ENCODE data around the gene AP3S2.

Gene AP3S2

DNA sequence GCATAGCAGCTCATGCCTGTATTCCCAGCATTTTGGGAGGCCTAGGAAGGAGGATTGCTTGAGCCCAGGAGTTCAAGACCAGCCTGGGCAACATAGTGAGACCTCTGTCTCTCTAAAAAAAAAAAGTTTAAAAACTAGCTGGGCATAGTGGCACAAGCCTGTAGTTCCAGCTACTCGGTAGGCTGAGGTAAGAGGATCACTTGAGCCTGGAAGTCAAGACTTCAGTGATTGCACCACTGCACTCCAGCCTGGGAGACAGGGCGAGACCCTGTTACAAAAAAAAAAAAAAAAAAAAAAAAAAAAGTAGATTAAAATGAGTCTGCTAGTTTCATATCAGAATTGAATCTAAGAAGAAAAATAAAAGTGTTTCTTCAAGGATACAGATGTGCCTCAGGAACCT, 46.7 kb downstream of the AP3S2 start:
- POLR2A ChIA-PET (ENCODE audit: low non-redundant PET): no interaction called here
- TF ChIP-seq, protein P1, sequence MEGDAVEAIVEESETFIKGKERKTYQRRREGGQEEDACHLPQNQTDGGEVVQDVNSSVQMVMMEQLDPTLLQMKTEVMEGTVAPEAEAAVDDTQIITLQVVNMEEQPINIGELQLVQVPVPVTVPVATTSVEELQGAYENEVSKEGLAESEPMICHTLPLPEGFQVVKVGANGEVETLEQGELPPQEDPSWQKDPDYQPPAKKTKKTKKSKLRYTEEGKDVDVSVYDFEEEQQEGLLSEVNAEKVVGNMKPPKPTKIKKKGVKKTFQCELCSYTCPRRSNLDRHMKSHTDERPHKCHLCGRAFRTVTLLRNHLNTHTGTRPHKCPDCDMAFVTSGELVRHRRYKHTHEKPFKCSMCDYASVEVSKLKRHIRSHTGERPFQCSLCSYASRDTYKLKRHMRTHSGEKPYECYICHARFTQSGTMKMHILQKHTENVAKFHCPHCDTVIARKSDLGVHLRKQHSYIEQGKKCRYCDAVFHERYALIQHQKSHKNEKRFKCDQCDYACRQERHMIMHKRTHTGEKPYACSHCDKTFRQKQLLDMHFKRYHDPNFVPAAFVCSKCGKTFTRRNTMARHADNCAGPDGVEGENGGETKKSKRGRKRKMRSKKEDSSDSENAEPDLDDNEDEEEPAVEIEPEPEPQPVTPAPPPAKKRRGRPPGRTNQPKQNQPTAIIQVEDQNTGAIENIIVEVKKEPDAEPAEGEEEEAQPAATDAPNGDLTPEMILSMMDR (conservative IDR thresholded peaks at IDR 0.05; ENCODE audit: low read depth): no peak
- CTCF ChIA-PET: interaction anchor here (1.3 kb wide), 1 partner anchor 28 kb away, joined by 5 read pairs; no protein-coding TSS in a partner anchor

DNA sequence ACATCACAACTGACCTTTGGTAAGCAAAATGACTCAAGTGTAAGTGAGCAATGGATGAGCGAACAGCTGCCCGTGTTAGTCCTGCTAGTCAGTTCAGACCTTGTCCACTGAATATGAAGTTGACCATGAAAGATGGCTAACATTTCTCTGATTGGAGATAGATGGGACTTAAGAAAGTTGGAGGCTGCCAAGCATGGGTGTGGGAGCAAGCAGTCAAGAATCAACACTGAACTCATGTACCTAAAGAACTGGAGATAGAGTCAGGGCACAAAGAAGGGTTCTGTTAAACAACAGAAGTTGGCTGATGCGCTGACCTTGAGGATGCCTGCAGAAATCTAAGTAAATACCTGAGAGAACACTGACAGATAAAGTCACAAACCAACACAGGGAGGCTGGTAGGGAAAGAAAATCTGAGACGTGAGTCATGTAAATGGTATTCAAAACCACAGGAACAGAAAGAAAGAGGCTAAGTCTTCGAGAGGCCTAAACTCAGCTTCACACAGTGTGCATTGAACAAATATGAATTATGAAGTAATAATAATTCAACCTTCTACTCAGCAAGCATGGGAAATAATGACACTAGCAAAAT, 48.4 kb downstream of the AP3S2 start:
- H3K27ac ChIP-seq: peak overlapping the region; percentile 78
- CTCF ChIA-PET: interaction anchor here (0.6 to 1.1 kb wide), 3 partner anchors 84 to 621 kb away, joined by 3 to 7 read pairs (median 4); no protein-coding TSS in a partner anchor
- TF ChIP-seq, protein P1 (conservative IDR thresholded peaks at IDR 0.05; ENCODE audit: low read depth): no peak
- POLR2A ChIA-PET (ENCODE audit: low non-redundant PET): no interaction called here
- DNase-seq (ENCODE audit: low spot score): peak; percentile 86

More for the DNA sequence above, 46.7 kb downstream of the AP3S2 start:
- H3K27ac ChIP-seq: peak overlapping the region; percentile 77; the same call in 1 of the 2 replicates
- DNase-seq (ENCODE audit: low spot score): no peak

DNA sequence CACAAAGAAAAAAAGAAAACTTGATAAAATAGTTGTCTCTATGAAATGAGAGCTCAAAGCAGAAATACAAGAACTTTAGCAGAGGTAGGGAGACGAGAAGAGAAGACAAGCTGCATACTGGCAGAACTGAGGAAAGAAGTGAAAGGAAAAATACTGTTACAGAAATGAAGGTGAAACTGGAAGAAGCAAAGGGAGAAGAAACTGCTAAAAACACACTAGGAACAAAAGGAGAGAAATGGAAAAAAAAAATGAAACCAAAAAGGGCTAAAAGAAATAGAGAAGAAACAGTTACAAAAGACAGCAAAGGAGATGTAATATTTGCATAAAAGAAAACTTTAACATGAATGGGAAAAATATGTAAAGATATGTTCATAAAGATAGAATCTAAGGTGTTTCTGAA, 51.8 kb downstream of the AP3S2 start:
- H3K27ac ChIP-seq: no peak overlapping the region
- CTCF ChIA-PET: no interaction called here
- DNase-seq (ENCODE audit: low spot score): no peak
- TF ChIP-seq, protein P1 (conservative IDR thresholded peaks at IDR 0.05; ENCODE audit: low read depth): no peak
- POLR2A ChIA-PET (ENCODE audit: low non-redundant PET): no interaction called here

DNA sequence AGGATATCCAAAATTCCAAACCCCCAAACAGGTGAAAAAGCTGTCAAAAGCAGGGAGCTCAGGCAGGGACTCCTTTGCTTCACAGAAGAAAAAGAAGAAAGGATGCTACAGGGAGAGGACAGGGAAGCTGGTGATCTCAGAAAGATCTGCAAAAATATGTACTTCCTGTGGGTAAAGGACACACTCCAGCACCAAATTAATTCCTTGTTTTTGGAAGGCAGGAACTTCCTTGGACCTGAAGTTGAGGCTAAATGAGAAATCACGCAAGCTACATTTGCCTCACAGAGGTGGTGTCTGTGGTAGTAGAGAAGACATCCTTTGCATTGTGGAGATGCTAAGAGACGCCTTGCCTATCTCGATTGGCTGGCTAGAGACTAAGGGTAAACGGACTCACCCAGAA, 52.5 kb downstream of the AP3S2 start:
- no peak overlapping the region for H3K27ac ChIP-seq
- ChIA-PET CTCF (no interaction called here), POLR2A (ENCODE audit: low non-redundant PET) (no interaction called here)
- no peak for DNase-seq (ENCODE audit: low spot score)
- TF ChIP-seq, protein P1 (conservative IDR thresholded peaks at IDR 0.05; ENCODE audit: low read depth): no peak

DNA sequence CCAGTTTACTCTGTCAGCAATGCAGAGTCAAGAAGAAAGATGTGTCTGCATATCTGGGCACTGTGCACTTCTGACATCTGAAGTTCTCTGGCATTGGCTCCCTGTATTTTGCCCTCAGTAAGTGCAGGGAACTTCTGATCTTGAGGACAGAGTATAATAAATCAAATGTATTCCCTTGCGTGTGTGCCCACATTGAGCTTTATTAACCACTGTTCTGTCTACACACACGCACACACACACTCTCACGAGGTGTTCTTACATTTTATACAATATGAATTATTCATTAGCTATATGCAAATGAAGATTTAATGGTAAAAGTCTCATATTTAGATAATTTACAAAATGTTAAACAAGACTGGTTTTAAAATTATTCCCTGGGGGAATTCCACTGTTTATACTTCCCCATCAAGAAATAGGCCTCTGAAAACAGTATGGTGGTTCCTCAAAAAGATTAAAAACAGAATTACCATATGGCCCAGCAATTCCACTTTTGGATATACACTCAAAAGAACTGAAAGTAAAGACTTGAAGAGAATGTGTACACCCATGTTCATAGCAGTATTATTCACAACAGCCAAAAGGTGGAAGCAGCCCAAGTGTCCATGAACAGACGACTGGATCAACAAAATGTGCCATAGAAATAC, 54.5 kb downstream of the AP3S2 start:
- DNase-seq (ENCODE audit: low spot score): no peak
- no peak overlapping the region for H3K27ac ChIP-seq
- TF ChIP-seq, protein P1 (conservative IDR thresholded peaks at IDR 0.05; ENCODE audit: low read depth): no peak
- POLR2A ChIA-PET (ENCODE audit: low non-redundant PET): no interaction called here
- CTCF ChIA-PET: interaction anchor here (0.7 kb wide), 1 partner anchor 14 kb away, joined by 3 read pairs; no protein-coding TSS in a partner anchor

DNA sequence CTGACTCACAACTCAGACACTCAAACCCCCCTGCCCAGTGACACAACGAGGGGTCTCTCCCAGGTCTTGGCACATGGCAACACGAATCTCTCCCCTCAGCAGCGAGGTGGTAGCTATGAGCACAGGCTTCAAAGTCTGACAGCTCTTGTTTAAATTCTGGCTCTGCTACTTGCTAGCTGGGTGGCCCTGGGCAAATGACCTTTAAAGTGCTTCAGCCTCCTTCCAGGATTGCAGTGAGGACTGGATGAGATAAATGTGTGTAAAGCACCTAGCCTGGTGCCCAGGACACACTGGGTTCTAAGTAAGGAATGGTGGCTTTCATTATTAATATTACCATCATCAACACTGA, 56.0 kb downstream of the AP3S2 start:
- TF ChIP-seq, protein P1 (conservative IDR thresholded peaks at IDR 0.05; ENCODE audit: low read depth): no peak
- ChIA-PET CTCF (interaction anchor here (0.5 to 2.6 kb wide), 3 partner anchors 37 to 77 kb away, joined by 5 to 12 read pairs (median 7); no protein-coding TSS in a partner anchor), POLR2A (ENCODE audit: low non-redundant PET) (no interaction called here)
- no peak for DNase-seq (ENCODE audit: low spot score)
- H3K27ac ChIP-seq: peak overlapping the region; percentile 82
